A549 (cell line): Measurements from ENCODE around the gene MLF1. TPM values are rescaled to one million over a fixed set of nuclear protein-coding genes. Genes with fewer than 3 reads are reported as not detected.

Source experiments
- ATAC-seq, 2 experiments: fragments of 200-7000 bp in 1 of 2; fragments of >200 bp in 1 of 2; cut with Nextera tagmentation in 1 of 2; cut with Tn5 transposase in 1 of 2; 3 replicates each; pipeline versions ENCODE4 v1.8.0 to v1.9.1; 2018 to 2020; ENCODE audit warnings: mild to moderate bottlenecking in 1 of 2, moderate library complexity in 1 of 2
- CTCF ChIA-PET: fragments of 300-600 bp; sonication (Branson Sonifier 250); formaldehyde crosslinking; extraction: SDS; loops from one replicate; lab custom pipeline; 2021; ENCODE audit warnings: antibody characterized with exemption, inconsistent platforms; lab: Yijun Ruan, JAX
- POLR2A ChIA-PET: fragments of 350-600 bp; formaldehyde crosslinking; extraction: SDS; loops from one replicate; lab custom pipeline; 2021; ENCODE audit warnings: antibody characterized with exemption, inconsistent platforms; lab: Yijun Ruan, JAX
- DNase-seq, 2 experiments: peaks; one replicate each; pipeline versions ENCODE4 v3.0.0 to v3.0.0-alpha.2; 2011 to 2016; ENCODE audit warnings: low read depth in 1 of 2, low spot score in 1 of 2
- FAIRE-seq: peaks from 2 replicates; lab custom pipeline; 2011; peaks lifted over from hg19 to GRCh38; lab: Jason Lieb, UNC
- H3K27ac ChIP-seq, 2 experiments: fragments of >200 bp; sonication (Bioruptor Twin); formaldehyde crosslinking; 3 replicates each; pipeline ENCODE4 v1.5.1; 2016 to 2017
- H3K4me1 ChIP-seq: fragments of >200 bp; sonication (Bioruptor Twin); formaldehyde crosslinking; 3 replicates; pipeline ENCODE4 v1.6.1; 2016
- H3K4me2 ChIP-seq: fragments of >200 bp; sonication (Bioruptor Twin); formaldehyde crosslinking; 3 replicates; pipeline ENCODE4 v1.6.1; 2016
- H3K4me3 ChIP-seq: fragments of >200 bp; sonication (Bioruptor Twin); formaldehyde crosslinking; 3 replicates; pipeline ENCODE4 v1.5.1; 2016
- H3K9me3 ChIP-seq: fragments of >200 bp; sonication (Bioruptor Twin); formaldehyde crosslinking; 3 replicates; pipeline ENCODE4 v1.6.1; 2016
- BCL3 ChIP-seq: fragments of >200 bp; sonication (Bioruptor Twin); formaldehyde crosslinking; IDR thresholded peaks from 3 replicates; pipeline ENCODE4 v1.6.1; 2016
- CEBPB ChIP-seq, 2 experiments: fragments of >200 bp in 1 of 2; sonication (Bioruptor Twin) in 1 of 2; formaldehyde crosslinking in 1 of 2; IDR thresholded peaks; 2 replicates each; pipeline ENCODE4 v1.6.1; 2012 to 2016
- CHD2 ChIP-seq: fragments of 150-350 bp; IDR thresholded peaks from 2 replicates; pipeline ENCODE4 v1.6.1; 2014; ENCODE audit warnings: low read length; ENCODE audit not compliant: partially characterized antibody
- CHD4 ChIP-seq: fragments of 200-600 bp; sonication (generic); IDR thresholded peaks from 2 replicates; pipeline ENCODE4 v1.6.1; 2016; ENCODE audit warnings: antibody characterized with exemption, mild to moderate bottlenecking, borderline replicate concordance
- EHMT2 ChIP-seq: fragments of 200-600 bp; sonication (generic); IDR thresholded peaks from 2 replicates; pipeline ENCODE4 v1.6.1; 2016; ENCODE audit warnings: antibody characterized with exemption, low read depth, mild to moderate bottlenecking, moderate library complexity
- FOSB ChIP-seq: fragments of 250-450 bp; sonication (Bioruptor Pico); IDR thresholded peaks from 2 replicates; pipeline ENCODE4 v1.5.0; 2020; ENCODE audit warnings: mild to moderate bottlenecking, moderate library complexity
- FOXS1 ChIP-seq: fragments of 250-450 bp; sonication (Bioruptor Pico); IDR thresholded peaks from 2 replicates; pipeline ENCODE4 v1.5.0; 2020; ENCODE audit warnings: mild to moderate bottlenecking, moderate library complexity
- GATA3 ChIP-seq: IDR thresholded peaks from 2 replicates; pipeline ENCODE4 v1.6.1; 2012; ENCODE audit warnings: borderline replicate concordance
- HDAC2 ChIP-seq: fragments of 200-600 bp; sonication (generic); IDR thresholded peaks from 2 replicates; pipeline ENCODE4 v1.6.1; 2016
- HEYL ChIP-seq: fragments of 250-450 bp; sonication (Bioruptor Pico); IDR thresholded peaks from 2 replicates; pipeline ENCODE4 v1.8.0; 2021; ENCODE audit warnings: mild to moderate bottlenecking, moderate library complexity
- HOXB13 ChIP-seq: fragments of 250-450 bp; sonication (Bioruptor Pico); IDR thresholded peaks from 2 replicates; pipeline ENCODE4 v1.5.0; 2020; ENCODE audit warnings: low read depth, mild to moderate bottlenecking, moderate library complexity
- HOXB5 ChIP-seq: fragments of 250-450 bp; sonication (Bioruptor Pico); IDR thresholded peaks from 2 replicates; pipeline ENCODE4 v1.5.0; 2020; ENCODE audit warnings: mild to moderate bottlenecking, moderate library complexity
- MAFK ChIP-seq: fragments of 450-650 bp; IDR thresholded peaks from 2 replicates; pipeline ENCODE4 v1.6.1; 2014; ENCODE audit not compliant: partially characterized antibody
- MAX ChIP-seq: IDR thresholded peaks from 2 replicates; pipeline ENCODE4 v1.6.1; 2012
- MAZ ChIP-seq: fragments of 150-350 bp; IDR thresholded peaks from 2 replicates; pipeline ENCODE4 v1.6.1; 2014; ENCODE audit warnings: antibody characterized with exemption, low read depth, low read length, borderline replicate concordance
- RCOR1 ChIP-seq: fragments of 150-350 bp; IDR thresholded peaks from 2 replicates; pipeline ENCODE4 v1.6.1; 2014; ENCODE audit warnings: antibody characterized with exemption, low read length, low read depth
- RNF2 ChIP-seq: fragments of 200-600 bp; sonication (generic); IDR thresholded peaks from 2 replicates; pipeline ENCODE4 v1.6.1; 2016; ENCODE audit warnings: low read depth, mild to moderate bottlenecking, antibody characterized with exemption, moderate library complexity, borderline replicate concordance
- TP53 ChIP-seq: fragments of 250-450 bp; sonication (Bioruptor Pico); IDR thresholded peaks from 2 replicates; pipeline ENCODE4 v1.5.0; 2021; ENCODE audit warnings: mild to moderate bottlenecking, moderate library complexity
- USF2 ChIP-seq: fragments of 450-650 bp; IDR thresholded peaks from 2 replicates; pipeline ENCODE4 v1.6.1; 2014; ENCODE audit warnings: antibody characterized with exemption
- WGBS: methylation state at CpG from one replicate; pipeline ENCODE4 v1.1.6; 2017; ENCODE audit errors: missing lambda C conversion rate; 5-methylcytosine and 5-hydroxymethylcytosine counted together
- polyA plus RNA-seq, 4 experiments: library from polyadenylated mRNA; depleted of rRNA in 3 of 4; stranded (reverse); fragments of >200 nt; fragmentation: RNase III in 1 of 4; extraction: RNeasy Plus Mini Kit Qiagen cat#74134 plus additional on column Dnase treatment in 1 of 4; gene quantifications; 2 replicates in 3 of 4; 3 replicates in 1 of 4; pipeline ENCODE4 v1.2.3, GENCODE V29; 2011 to 2017
- TF ChIP-seq, protein P1 (sequence below): fragments of 200-600 bp; sonication (generic); IDR thresholded peaks from 2 replicates; pipeline ENCODE4 v1.6.1; 2016; ENCODE audit warnings: antibody characterized with exemption, mild to moderate bottlenecking, moderate library complexity
- TF ChIP-seq, protein P2 (sequence below): fragments of 150-350 bp; IDR thresholded peaks from 2 replicates; pipeline ENCODE4 v1.6.1; 2014; ENCODE audit warnings: low read depth, mild to moderate bottlenecking, low read length

Gene MLF1
- polyA plus RNA-seq, 2 of the 4 experiments (the other 2 are of a cell fraction): 13.5 to 18.6 TPM

- no peak for FAIRE-seq
- ATAC-seq: no peak
- Histone ChIP-seq H3K4me3 (no peak overlapping the region), H3K4me2 (no peak overlapping the region), H3K4me1 (no peaks in the 10 kb centered on the region), H3K27ac (no peak overlapping the region), H3K9me3 (no peaks in the 10 kb centered on the region)
- TF ChIP-seq HOXB5 (CRISPR knock-in tag) (no peak), FOXS1 (CRISPR knock-in tag) (no peak), CEBPB (IDR thresholded peaks at IDR 0.05) (no peak)
- TF ChIP-seq, protein P1, sequence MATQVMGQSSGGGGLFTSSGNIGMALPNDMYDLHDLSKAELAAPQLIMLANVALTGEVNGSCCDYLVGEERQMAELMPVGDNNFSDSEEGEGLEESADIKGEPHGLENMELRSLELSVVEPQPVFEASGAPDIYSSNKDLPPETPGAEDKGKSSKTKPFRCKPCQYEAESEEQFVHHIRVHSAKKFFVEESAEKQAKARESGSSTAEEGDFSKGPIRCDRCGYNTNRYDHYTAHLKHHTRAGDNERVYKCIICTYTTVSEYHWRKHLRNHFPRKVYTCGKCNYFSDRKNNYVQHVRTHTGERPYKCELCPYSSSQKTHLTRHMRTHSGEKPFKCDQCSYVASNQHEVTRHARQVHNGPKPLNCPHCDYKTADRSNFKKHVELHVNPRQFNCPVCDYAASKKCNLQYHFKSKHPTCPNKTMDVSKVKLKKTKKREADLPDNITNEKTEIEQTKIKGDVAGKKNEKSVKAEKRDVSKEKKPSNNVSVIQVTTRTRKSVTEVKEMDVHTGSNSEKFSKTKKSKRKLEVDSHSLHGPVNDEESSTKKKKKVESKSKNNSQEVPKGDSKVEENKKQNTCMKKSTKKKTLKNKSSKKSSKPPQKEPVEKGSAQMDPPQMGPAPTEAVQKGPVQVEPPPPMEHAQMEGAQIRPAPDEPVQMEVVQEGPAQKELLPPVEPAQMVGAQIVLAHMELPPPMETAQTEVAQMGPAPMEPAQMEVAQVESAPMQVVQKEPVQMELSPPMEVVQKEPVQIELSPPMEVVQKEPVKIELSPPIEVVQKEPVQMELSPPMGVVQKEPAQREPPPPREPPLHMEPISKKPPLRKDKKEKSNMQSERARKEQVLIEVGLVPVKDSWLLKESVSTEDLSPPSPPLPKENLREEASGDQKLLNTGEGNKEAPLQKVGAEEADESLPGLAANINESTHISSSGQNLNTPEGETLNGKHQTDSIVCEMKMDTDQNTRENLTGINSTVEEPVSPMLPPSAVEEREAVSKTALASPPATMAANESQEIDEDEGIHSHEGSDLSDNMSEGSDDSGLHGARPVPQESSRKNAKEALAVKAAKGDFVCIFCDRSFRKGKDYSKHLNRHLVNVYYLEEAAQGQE: no peak
- 89% methylated on average over 7 of the region's 7 CpGs for WGBS
- POLR2A ChIA-PET: interaction anchor here (0.6 kb wide), 1 partner anchor 116 kb away, joined by 3 read pairs; the partner anchor contains the start of gene GFM1
- no peak for DNase-seq
- CTCF ChIA-PET: interaction anchor here (0.9 to 2.4 kb wide), 3 partner anchors 11 to 1000 kb away, joined by 3 to 10 read pairs (median 3); no protein-coding TSS in a partner anchor
Observed at GRCh38 chr3:158528076-158528674, 42.8 kb upstream of the MLF1 start.

DNA sequence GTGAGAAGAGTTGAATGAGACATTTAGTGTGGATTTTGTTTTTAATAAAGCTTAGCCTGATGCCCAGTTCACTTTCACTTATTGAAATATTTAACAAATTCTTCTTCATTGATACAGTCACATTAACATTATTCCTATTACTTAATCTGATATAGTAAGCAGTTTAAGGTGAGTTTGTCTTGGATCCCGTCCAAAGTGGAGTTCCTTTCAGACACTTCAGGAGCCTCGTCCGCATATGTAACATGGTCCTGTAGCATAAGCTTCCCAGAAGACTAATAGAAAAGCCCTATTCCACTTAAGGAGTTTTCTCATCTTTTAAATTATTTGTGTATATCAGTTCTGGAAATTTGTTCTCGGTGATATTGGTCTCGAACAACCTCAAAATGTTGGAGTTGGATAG is 39.7 kb upstream of the MLF1 start:
- DNase-seq: no peak
- WGBS: 90% methylated on average over 5 of the region's 5 CpGs
- no peak for ATAC-seq
- no peak for FAIRE-seq
- TF ChIP-seq MAZ: no peak
- no peak for TF ChIP-seq HEYL (CRISPR knock-in tag)
- TF ChIP-seq MAFK: no peak
- TF ChIP-seq, protein P2, sequence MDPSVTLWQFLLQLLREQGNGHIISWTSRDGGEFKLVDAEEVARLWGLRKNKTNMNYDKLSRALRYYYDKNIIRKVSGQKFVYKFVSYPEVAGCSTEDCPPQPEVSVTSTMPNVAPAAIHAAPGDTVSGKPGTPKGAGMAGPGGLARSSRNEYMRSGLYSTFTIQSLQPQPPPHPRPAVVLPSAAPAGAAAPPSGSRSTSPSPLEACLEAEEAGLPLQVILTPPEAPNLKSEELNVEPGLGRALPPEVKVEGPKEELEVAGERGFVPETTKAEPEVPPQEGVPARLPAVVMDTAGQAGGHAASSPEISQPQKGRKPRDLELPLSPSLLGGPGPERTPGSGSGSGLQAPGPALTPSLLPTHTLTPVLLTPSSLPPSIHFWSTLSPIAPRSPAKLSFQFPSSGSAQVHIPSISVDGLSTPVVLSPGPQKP: no peak
- no peak for TF ChIP-seq CHD4
- TF ChIP-seq RCOR1: no peak
- TF ChIP-seq MAX: no peak
- TF ChIP-seq BCL3: no peak
- TF ChIP-seq HDAC2: no peak
- TF ChIP-seq FOSB (CRISPR knock-in tag): no peak
- TF ChIP-seq CHD2: no peak
- TF ChIP-seq HOXB13 (CRISPR knock-in tag): no peak
- TF ChIP-seq EHMT2: no peak
- TF ChIP-seq RNF2: no peak
- no peak for TF ChIP-seq CEBPB (IDR thresholded peaks at IDR 0.05)
- TF ChIP-seq GATA3: no peak
- TF ChIP-seq TP53: no peak
- no peak for TF ChIP-seq USF2
- TF ChIP-seq, protein P1: no peak
- ChIA-PET POLR2A (no interaction called here), CTCF (interaction anchor here (0.6 to 3.4 kb wide), 11 partner anchors 9 to 999 kb away, joined by 3 to 18 read pairs (median 5); no protein-coding TSS in a partner anchor)
- no peaks in the 10 kb centered on the region for H3K4me1 ChIP-seq
- H3K9me3 ChIP-seq: no peaks in the 10 kb centered on the region
- no peak overlapping the region for H3K27ac ChIP-seq
- no peak overlapping the region for H3K4me2 ChIP-seq
- H3K4me3 ChIP-seq: no peak overlapping the region
